Measurements from ENCODE around the gene TMC8. TPM values are rescaled to one million over a fixed set of nuclear protein-coding genes. Genes with fewer than 3 reads are reported as not detected.

TMC8 gene
- total and polyA plus RNA-seq, 2 donors (not counting 3 experiments of a cell fraction or from before 2014, with no cell fraction given) = 0.07 to 1.3 TPM

GRCh38 chr17:78140169-78141051, 9.8 kb downstream of the TMC8 start:
- Histone ChIP-seq H4K20me1 (replicated peaks; ENCODE audit: control insufficient read depth, extremely low read depth, insufficient read depth, low read length) (no peaks in the 10 kb centered on the region), H3K4me2 (ENCODE audit: insufficient read depth, low read length) (peak overlapping the region; percentile 44), H3K27ac (ENCODE audit: insufficient read depth, low read depth, low read length) (no peak overlapping the region), H3K4me1 (ENCODE audit: control insufficient read depth, extremely low read depth, insufficient read depth, low read length) (peaks cover 22% of the 10 kb centered on the region), H3K9me1 (replicated peaks; ENCODE audit: control insufficient read depth, extremely low read depth, insufficient read depth, low read length) (no peaks in the 10 kb centered on the region), H3K27me3 (ENCODE audit: control insufficient read depth in 2 of 2, insufficient read depth in 2 of 2, low read length in 2 of 2) (no peaks in the 10 kb centered on the region), H3K36me3 (ENCODE audit: control insufficient read depth in 2 of 2, extremely low read depth in 1 of 2, insufficient read depth in 2 of 2, low read length in 2 of 2) (no peaks in the 10 kb centered on the region), H3K9me3 (replicated peaks; ENCODE audit: control insufficient read depth, insufficient read depth, low read length) (no peaks in the 10 kb centered on the region), H2AFZ (ENCODE audit: low read depth, low read length) (peak overlapping the region; percentile 80), H3K4me3 (replicated peaks in 1 of 3; ENCODE audit: insufficient read depth in 1 of 3, low read depth in 1 of 3, low read length in 3 of 3) (peak overlapping the region in 1 of 3 experiments; percentile 1), H3K9ac (replicated peaks; ENCODE audit: extremely low read depth, insufficient read depth, low read length) (no peak overlapping the region), H3K79me2 (ENCODE audit: control insufficient read depth, insufficient read depth, low read length) (no peaks in the 10 kb centered on the region)
- FAIRE-seq (peak; percentile 94), DNase-seq (ENCODE audit: low read depth, low spot score) (peak; percentile 84)
- ChIA-PET CTCF (interaction anchor here (1.0 to 1.6 kb wide), 2 partner anchors 12 to 36 kb away, joined by 3 to 4 read pairs; partner anchors contain the start of gene TMC6), POLR2A (no interaction called here)
- dilution Hi-C loops (cut with MboI; ENCODE audit: extremely low pct_ligation_motif_present, low sequenced_read_pairs) (no loop called here), intact Hi-C loops (cut with micrococcal nuclease) (loop anchor here (1.0 to 2.0 kb wide), 3 partner anchors 11 to 47 kb away; partner anchors contain the start of genes AFMID, SYNGR2 and TK1)
- peak; percentile 51 for TF ChIP-seq POLR2A (IDR thresholded peaks at IDR 0.05; ENCODE audit: low read depth, low read length)
- TF ChIP-seq CTCF (IDR thresholded peaks at IDR 0.05; ENCODE audit: extremely low read depth in 1 of 2, insufficient read depth in 1 of 2, low read depth in 1 of 2, low read length in 2 of 2) = no peak
- peak; percentile 21 for TF ChIP-seq POLR2AphosphoS5 (IDR thresholded peaks at IDR 0.05; ENCODE audit: insufficient read depth, low read depth, low read length)
- BruUV-seq (replicated peaks) = no TSS peak
